ENCODE results near the gene PROK2.
A peak's percentile ranks its signal among the peaks of the same experiment; 100 is the strongest.

The PROK2 gene

DNA sequence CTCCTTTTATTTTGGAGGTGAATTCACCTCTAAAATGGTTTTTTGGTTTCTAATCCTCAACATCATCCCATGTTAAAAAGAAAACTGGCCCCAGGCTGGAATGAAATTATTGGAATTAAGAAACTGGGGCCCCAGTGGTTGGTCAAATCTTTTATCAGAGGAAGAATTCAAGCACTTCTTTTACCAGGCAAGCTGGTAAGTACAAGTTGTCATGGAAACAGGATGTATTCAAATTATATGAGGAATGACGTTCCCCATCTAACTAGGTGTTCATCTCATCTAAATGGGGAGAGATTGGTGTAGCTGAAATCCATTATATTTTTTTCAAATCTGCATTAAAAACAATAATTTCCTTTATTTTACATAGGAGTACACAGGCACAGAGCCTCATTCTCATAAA is 50.1 kb downstream of the PROK2 start:
- no peak for DNase-seq (ENCODE audit: low read depth)

DNA sequence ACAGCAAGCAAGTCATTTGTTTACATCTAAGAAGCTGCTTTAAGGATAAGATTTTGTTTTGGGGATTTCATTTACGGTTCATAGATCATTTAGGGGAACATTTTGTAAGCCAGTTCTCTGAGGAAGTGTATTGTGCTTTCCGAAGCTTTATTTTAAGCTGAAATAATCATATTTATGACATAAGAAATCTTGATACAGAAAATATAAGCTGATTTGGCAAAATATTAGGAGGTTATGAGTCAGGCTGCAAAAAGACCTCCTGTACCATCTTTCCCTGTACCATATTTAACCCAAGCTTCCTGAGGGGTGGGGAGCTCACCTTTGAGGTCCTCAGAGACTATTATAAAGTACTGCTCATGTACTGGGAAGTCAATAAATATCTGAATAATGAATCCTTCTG is 51.6 kb downstream of the PROK2 start:
- no peak for DNase-seq (ENCODE audit: low read depth)

DNA sequence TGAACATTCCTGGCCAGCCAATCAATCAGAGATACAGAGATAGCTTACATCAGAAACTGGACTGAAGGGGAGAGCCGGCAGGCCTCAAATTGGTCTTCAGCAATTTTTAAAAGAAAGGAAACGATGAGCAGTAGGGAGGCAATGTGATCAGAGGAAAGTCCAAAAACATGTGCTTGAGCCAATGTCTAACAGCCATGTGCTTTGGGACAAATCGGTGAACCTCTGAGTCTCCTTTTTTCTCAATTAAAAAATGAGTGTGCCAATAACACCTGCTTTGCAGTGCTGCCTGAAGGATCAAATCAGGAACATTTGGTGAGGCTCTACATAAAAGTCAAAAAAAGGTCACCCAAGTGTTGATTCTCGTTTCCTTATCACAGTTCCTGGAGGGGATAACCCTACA is 52.3 kb downstream of the PROK2 start:
- DNase-seq (ENCODE audit: low read depth), result no peak

DNA sequence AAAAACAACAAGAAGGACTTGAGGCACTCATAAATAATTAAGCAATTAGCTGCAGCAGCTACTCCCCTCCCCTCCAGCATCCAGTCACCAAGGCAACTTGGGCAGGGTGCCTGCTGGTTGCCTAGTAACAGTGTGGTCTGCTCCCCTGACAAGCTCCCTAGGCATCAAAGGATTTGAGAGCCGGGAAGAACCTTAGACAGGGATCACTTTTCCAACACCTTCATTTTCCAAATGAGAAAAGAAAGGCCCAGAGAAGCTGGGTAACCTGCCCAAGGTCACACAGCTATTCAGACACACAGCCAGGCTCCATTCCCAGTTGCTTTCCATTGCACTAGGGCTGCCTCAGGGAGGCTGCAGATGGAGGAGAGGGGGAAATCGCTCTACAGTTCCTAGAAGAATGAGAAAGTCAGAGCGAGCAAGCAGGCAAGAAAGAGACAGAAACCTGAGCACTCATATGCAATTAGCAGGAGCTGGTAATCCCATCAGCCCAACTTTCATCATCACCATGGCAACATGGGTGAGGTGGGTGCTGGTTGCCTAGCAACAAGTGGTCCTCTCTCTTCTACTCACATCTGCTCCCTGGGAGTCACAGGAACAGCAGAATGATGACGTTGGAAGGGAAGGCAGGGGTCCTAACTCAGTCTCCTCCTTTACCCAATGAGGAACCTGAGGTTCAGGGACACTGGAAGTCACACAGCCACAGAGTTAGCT is 56.2 kb downstream of the PROK2 start:
- DNase-seq (ENCODE audit: low read depth), result no peak

DNA sequence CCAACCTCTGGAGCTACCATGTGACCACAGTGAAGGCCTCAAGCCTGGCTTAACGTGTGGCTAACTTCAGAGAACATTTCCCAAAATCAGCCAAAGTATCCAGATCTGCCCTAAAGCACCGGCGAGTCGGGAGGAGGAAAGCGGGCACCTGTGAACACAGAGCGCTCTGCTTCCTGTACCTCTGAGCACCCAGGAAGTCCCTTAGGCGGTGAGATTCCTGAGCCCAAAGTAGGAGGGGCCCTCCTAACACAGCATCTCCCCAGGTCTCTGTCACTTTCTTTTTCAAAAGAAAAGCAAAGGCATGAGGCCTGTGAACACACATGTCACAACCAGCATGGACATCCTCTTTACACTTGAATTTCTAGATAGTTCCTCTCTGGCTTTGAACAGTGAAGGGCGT is 58.8 kb downstream of the PROK2 start:
- no peak for DNase-seq (ENCODE audit: low read depth)

DNA sequence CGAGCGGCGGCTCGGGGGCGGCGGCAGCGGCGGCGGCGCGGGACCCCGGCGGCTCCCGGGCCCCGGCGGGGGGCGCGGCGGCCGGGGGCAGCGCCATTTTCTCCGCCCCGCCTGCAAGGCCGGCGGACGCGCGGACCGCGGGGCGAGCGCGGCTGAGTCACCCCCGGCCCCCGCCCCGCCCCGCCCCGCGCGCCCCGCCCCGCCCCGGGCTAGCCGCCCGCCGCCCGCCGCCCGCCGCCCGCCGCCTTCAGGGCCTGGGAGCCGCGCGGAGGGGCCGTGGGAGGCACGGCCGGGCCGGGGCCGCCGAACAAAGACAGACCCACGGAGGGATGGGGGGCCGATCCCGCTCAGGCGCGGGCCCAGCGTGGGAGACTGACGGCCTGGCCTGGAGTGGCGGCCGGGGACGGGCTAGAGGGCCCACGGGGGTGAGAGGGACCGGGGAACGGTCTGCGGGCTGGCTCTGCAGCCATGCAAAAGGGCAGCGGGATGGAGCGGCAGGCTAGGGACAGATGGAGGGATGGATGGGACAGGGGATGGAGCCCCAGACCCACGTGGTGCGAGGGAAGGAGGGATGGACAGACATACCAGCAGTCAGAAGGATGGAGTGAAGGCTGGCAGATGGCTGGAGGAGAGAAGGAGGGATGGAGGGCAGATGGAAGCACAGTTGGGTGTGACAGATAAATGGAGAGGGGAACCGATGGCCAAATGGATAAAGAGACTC is 59.5 kb downstream of the PROK2 start, which contains the start of gene EIF4E3:
TSS of gene EIF4E3 (minus strand) at position 132 of the 721 bp plus-strand sequence. CDS start at position 97, 35 bp downstream.
- DNase-seq (ENCODE audit: low read depth), result no peak

DNA sequence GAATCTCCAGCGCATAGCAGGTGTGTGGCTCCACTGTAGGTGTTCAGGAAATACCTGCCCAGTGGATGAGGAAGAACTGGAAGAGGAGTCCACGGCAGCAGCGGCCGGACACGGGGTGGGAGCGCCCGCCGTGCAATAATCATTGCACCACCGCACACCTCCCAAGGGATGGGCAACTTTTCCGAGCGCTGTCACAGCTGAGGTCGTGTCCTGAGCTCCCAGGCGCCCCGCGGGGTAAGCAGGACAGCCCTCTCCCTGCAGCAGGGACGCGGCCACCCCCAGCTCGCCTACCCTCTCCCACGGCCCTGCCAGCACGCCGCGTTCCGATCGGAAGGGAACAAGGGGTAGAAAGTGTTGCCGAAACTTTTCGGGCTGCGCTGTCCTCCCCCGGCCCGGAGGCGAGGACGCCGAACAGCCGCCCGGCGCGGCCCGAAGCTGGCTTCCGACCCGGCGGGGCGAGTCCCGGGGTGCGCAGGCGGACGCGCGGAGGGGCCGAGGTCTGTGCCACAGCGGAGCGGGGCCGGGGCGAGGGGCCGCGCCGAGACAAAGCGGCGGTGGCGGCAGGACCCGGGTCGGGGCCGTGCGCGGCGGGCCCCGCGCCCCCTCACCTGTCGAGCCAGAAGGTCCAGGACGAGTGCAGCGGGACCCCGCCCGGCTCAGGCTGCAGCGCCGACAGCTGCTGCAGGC is 60.2 kb downstream of the PROK2 start:
- no peak for DNase-seq (ENCODE audit: low read depth)

DNA sequence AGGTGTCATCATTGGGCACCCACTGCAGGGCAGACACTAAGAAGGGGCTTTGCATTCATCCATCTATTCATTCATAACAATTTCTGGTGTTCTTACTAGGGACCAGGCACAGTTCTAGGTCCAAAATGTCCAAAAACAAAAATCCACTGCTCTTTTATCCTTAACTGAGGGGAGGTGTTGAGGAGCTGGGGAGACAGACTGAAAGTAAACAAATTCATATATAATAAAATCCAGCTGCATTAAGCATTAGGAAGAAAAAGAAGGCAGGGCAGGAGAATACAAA is 60.8 kb downstream of the PROK2 start:
- DNase-seq (ENCODE audit: low read depth), result no peak

DNA sequence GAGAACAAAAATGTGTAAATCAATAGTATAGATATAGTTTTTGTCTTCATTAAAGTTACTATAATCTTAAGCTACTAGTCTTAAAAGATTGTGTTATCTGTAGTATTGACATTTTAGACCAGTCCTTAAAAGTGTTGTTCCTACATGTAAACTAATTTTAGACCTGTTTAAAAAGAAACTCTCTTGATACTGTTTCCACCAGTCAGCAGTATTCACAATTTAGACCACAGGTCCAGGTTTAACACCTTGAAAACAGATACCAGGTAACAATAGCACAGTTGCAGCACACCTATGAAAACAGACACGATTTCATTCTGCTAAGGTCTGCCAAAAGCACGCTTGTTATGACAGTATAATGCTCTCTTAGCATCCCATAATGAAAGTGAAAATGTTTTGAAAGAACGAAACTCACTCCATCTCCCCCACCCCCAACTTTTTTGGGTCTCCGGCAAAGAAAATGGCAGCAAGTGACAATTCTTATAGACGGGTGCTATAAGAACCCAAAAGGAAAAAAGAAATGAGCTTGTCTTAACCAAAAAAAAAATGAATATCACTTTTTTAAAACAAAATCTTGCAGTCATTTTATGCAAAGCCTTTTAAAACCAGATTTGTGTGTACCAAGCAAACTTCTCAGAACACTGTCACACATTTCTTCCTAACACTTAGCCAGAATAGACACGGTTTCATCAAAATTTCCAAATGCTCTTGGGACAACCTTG is 61.3 kb downstream of the PROK2 start:
- peak; percentile 50 for DNase-seq (ENCODE audit: low read depth)

DNA sequence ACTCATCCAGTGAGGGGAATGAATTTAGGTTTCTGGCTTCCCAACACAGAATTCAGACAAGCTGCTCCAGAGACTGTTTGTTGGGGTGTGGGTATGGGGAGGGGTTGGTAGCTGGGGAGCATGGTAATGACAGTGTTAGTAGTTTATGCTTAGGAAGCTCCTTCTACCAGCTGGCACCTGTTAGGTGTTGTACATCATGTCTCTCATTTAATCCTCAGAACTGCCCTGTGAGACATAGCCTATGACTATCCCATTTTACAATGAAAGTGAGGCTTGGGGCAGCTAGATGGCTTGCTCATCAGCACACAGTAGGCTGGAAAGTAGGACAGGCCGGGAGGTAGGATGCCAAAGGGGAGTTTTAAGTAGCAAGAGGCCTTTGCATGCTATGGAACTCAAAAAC is 62.3 kb downstream of the PROK2 start:
- DNase-seq (ENCODE audit: low read depth), result no peak

Measured in activated T-cell treated with anti-CD3 and anti-CD28 coated beads for 24 hours (primary cell).